Sigmoid colon (tissue), 7 donors: ENCODE measurements around the gene OR8H3. TPM values are rescaled to one million over a fixed set of nuclear protein-coding genes. Genes with fewer than 3 reads are reported as not detected.
"Not testable (repeated sequence)": the region's sequence is repeated elsewhere in the genome, so short reads cannot be mapped to it uniquely, and the experiment has no call there.

Source experiments
- DNase-seq: peaks from one replicate; pipeline ENCODE4 v3.0.0-alpha.2; 2019
- H3K27ac ChIP-seq, 4 donors: fragments of 200-600 bp; sonication (generic); one replicate each; pipeline ENCODE4 v1.5.1; 2016 to 2019; ENCODE audit warnings: mild to moderate bottlenecking in 1 of 4
- H3K27me3 ChIP-seq, 3 donors: fragments of 200-600 bp; sonication (generic); one replicate each; pipeline ENCODE4 v1.5.1; 2019; ENCODE audit warnings: mild to moderate bottlenecking in 1 of 3
- H3K36me3 ChIP-seq, 4 donors: fragments of 200-600 bp; sonication (generic); one replicate each; pipeline ENCODE4 v1.5.1; 2016 to 2019
- H3K4me1 ChIP-seq, 4 donors: fragments of 200-600 bp; sonication (generic); one replicate each; pipeline ENCODE4 v1.5.1; 2017 to 2019
- H3K4me3 ChIP-seq, 4 donors: fragments of 200-600 bp; sonication (generic); one replicate each; pipeline ENCODE4 v1.5.1; 2017 to 2019; ENCODE audit warnings: mild to moderate bottlenecking in 2 of 4, moderate library complexity in 1 of 4
- H3K9me3 ChIP-seq, 4 donors: fragments of 200-600 bp in 3 of 4; sonication (generic) in 3 of 4; one replicate each; pipeline versions ENCODE4 v1.5.1 to v1.6.1; 2013 to 2019
- EP300 ChIP-seq, 4 donors: sonication (generic); formaldehyde crosslinking; IDR thresholded peaks; one replicate each; pipeline ENCODE4 v1.6.1; 2017; ENCODE audit warnings: antibody characterized with exemption in 4 of 4
- POLR2A ChIP-seq, 2 donors: fragments of 450-650 bp; IDR thresholded peaks; one replicate each; pipeline ENCODE4 v1.6.1; 2016; ENCODE audit warnings: antibody characterized with exemption in 2 of 2, mild to moderate bottlenecking in 2 of 2, moderate library complexity in 2 of 2
- POLR2AphosphoS5 ChIP-seq, 4 donors: sonication (generic); formaldehyde crosslinking; IDR thresholded peaks; one replicate each; pipeline ENCODE4 v1.6.1; 2017; ENCODE audit warnings: antibody characterized with exemption in 4 of 4
- WGBS, 2 donors: extraction: QIAGEN DNeasy Blood & Tissue Kit; methylation state at CpG; one replicate each; pipeline ENCODE4 v1.1.7; 2013; 5-methylcytosine and 5-hydroxymethylcytosine counted together
- intact Hi-C: fragments of 100-400 bp; cut with DNase I; formaldehyde crosslinking; loops from one replicate; pipeline ENCODE4 v1.15.1; 2023
- polyA plus RNA-seq, 3 donors: library from polyadenylated mRNA; stranded (reverse); fragments of 200-250 nt; gene quantifications; one replicate each; pipeline ENCODE4 v1.2.3, GENCODE V29; 2013
- total RNA-seq, 4 donors: library from RNA; depleted of rRNA; stranded (reverse); fragments of >200 nt; gene quantifications; one replicate each; pipeline ENCODE4 v1.1.0, GENCODE V29; 2016
- TF ChIP-seq, protein P1 (sequence below), 4 experiments: fragments of 450-650 bp in 3 of 4; fragments of 200-600 bp in 1 of 4; IDR thresholded peaks; one replicate each; pipeline ENCODE4 v1.5.1; 2016 to 2019; ENCODE audit warnings: antibody characterized with exemption in 4 of 4, mild to moderate bottlenecking in 3 of 4, moderate library complexity in 2 of 4
- donor health status: healthy with polysubstance abuse.
- donor health status: Bipolar disorder and iron deficiency.
- donor health status: healthy.

OR8H3 gene
- total and polyA plus RNA-seq, 7 donors = not detected

DNA sequence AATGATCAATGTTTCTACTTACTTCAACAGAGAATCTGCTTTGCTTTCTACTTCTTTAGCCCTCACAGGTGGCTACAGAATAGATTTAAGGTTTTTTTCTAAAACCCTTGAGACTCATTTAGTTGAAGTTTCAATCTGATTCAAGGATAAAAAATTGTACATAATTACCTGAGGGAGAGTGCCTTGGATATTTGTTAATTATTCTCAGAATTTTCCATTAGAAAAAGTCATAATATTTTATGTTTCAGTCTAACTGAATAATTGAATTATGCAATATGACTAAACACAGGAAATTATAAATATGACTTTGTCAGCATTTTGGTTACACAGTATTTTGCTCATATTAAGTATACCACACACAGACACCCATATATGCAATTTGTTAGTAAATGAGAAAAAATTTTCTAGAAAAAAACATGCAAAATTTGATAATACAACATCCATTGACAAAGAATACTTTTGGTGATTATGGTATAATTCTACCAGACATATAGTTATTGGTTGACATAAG, 18.0 kb downstream of the OR8H3 start, which contains the start of gene OR8J3:
Gene OR8J3 (minus strand): TSS at position 51 of the 511 bp plus-strand sequence. CDS start 2,483 bp downstream, outside the sequence.
- H3K27ac ChIP-seq = no peak within 1 kb of the TSS
- no peak for TF ChIP-seq POLR2AphosphoS5 (IDR thresholded peaks at IDR 0.05)
- TF ChIP-seq EP300 (IDR thresholded peaks at IDR 0.05) = no peak
- TF ChIP-seq, protein P1, sequence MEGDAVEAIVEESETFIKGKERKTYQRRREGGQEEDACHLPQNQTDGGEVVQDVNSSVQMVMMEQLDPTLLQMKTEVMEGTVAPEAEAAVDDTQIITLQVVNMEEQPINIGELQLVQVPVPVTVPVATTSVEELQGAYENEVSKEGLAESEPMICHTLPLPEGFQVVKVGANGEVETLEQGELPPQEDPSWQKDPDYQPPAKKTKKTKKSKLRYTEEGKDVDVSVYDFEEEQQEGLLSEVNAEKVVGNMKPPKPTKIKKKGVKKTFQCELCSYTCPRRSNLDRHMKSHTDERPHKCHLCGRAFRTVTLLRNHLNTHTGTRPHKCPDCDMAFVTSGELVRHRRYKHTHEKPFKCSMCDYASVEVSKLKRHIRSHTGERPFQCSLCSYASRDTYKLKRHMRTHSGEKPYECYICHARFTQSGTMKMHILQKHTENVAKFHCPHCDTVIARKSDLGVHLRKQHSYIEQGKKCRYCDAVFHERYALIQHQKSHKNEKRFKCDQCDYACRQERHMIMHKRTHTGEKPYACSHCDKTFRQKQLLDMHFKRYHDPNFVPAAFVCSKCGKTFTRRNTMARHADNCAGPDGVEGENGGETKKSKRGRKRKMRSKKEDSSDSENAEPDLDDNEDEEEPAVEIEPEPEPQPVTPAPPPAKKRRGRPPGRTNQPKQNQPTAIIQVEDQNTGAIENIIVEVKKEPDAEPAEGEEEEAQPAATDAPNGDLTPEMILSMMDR (IDR thresholded peaks at IDR 0.05) = no peak
- TF ChIP-seq POLR2A (IDR thresholded peaks at IDR 0.05) = no peak
- H3K36me3 ChIP-seq = no peaks in the 10 kb centered on the region
- H3K4me1 ChIP-seq = no peaks in the 10 kb centered on the region
- intact Hi-C loops = no loop called here
- no peaks in the 10 kb centered on the region for H3K9me3 ChIP-seq
- H3K4me3 ChIP-seq = no peak within 1 kb of the TSS
- no peaks in the 10 kb centered on the region for H3K27me3 ChIP-seq
- no peak for DNase-seq

DNA sequence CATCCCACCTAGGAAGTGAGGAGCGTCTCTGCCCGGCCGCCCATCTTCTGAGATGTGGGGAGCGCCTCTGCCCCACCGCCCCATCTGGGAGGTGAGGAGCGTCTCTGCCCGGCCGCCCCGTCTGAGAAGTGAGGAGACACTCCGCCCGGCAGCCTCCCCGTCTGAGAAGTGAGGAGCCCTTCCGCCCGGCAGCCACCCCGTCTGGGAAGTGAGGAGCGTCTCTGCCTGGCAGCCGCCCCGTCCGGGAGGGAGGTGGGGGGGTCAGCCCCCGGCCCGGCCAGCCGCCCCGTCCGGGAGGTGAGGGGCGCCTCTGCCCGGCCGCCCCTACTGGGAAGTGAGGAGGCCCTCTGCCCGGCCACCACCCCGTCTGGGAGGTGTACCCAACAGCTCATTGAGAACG, 21.5 kb downstream of the OR8H3 start:
- H3K36me3 ChIP-seq, H3K4me1 ChIP-seq, DNase-seq, H3K27me3 ChIP-seq, H3K9me3 ChIP-seq, intact Hi-C loops, H3K27ac ChIP-seq, H3K4me3 ChIP-seq: not testable (repeated sequence)
- WGBS, 2 donors = 91 to 96% methylated on average over 27 to 30 of the region's 30 CpGs

DNA sequence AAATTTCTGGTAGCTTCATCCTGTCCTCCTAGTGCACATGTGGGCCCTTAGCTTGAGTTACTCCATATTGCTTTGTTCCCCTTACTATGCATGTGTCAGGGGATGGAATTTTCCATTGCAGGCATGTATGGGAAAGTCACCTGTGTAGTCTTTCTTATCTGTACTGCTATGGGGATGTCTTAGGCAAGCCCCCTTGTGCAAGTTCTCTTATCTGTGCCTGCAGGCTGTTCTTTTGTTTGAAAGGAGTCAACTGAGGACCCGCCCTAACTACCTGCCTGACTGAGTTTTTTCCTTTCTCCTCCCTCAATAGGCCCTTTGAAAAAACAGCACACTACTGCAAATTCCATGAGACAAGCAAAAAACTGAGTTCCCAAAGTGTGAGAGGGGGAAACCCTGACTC, 29.2 kb downstream of the OR8H3 start:
- no peaks in the 10 kb centered on the region for H3K9me3 ChIP-seq
- H3K4me3 ChIP-seq = no peak overlapping the region
- H3K27me3 ChIP-seq = no peaks in the 10 kb centered on the region
- no peaks in the 10 kb centered on the region for H3K36me3 ChIP-seq
- H3K4me1 ChIP-seq = no peaks in the 10 kb centered on the region
- TF ChIP-seq, protein P1 (IDR thresholded peaks at IDR 0.05) = no peak
- TF ChIP-seq EP300 (IDR thresholded peaks at IDR 0.05) (no peak), POLR2A (IDR thresholded peaks at IDR 0.05) (no peak), POLR2AphosphoS5 (IDR thresholded peaks at IDR 0.05) (no peak)
- no peak for DNase-seq
- H3K27ac ChIP-seq = no peak overlapping the region
- 76 to 89% methylated on average over 1 of the region's 1 CpG for WGBS, 2 donors
- intact Hi-C loops = no loop called here

DNA sequence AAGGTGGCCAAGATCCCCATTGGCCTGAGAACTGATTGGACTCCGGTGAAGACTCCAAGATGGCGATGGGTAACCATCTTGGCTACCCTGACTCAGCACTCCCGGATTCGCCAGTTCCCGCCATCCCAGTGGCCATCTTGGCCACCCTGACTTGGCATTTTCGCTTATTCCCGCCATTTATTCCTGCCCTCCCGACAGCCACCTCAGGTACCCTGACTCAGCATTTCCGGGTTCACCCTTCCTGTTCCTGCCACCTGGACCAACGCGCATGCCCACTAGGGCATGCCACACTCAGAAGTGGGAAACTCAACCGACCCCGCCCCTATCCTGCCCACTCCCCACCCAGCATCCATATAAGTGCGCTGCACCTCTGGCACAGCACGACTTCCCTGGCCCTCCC, 30.2 kb downstream of the OR8H3 start:
- 94 to 96% methylated on average over 15 of the region's 15 CpGs for WGBS, 2 donors
- no peak for TF ChIP-seq POLR2AphosphoS5 (IDR thresholded peaks at IDR 0.05)
- no peak for TF ChIP-seq EP300 (IDR thresholded peaks at IDR 0.05)
- TF ChIP-seq POLR2A (IDR thresholded peaks at IDR 0.05) = no peak
- TF ChIP-seq, protein P1 (IDR thresholded peaks at IDR 0.05) = no peak
- Histone ChIP-seq H3K36me3 (no peaks in the 10 kb centered on the region), H3K4me1 (no peaks in the 10 kb centered on the region), H3K27ac (no peak overlapping the region), H3K4me3 (no peak overlapping the region), H3K27me3 (no peaks in the 10 kb centered on the region), H3K9me3 (no peaks in the 10 kb centered on the region)
- no peak for DNase-seq
- intact Hi-C loops = no loop called here

DNA sequence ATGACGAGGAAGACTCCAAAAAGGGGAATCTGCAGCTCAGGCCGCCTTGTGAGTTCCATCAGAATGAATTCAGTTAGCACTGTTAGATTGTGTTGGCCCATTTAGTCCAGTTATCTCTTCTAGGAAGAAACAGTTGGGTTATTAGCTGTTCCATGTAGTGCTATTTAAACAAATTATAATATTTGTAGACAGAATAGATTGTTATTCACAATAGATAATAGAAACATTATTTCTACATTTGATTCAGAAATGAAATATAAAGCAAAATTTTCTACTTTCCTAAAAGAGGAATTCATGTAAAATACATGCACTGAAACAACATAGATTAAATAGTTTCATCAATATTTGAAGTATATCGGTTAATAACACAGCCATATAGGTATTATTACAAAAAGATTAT, 38.0 kb downstream of the OR8H3 start, which contains the start of gene OR8K5:
Gene OR8K5 (minus strand): TSS at position 101 of the 400 bp plus-strand sequence. CDS start 0 bp downstream, at position 101.
- no peak for DNase-seq
- WGBS, 2 donors = 86 to 88% methylated on average over 3 of the region's 3 CpGs
- Histone ChIP-seq H3K27me3 (no peaks in the 10 kb centered on the region), H3K4me3 (no peak within 1 kb of the TSS), H3K9me3 (no peaks in the 10 kb centered on the region), H3K36me3 (no peaks in the 10 kb centered on the region), H3K27ac (no peak within 1 kb of the TSS), H3K4me1 (no peaks in the 10 kb centered on the region)
- intact Hi-C loops = no loop called here
- TF ChIP-seq, protein P1 (IDR thresholded peaks at IDR 0.05) = no peak
- TF ChIP-seq POLR2A (IDR thresholded peaks at IDR 0.05) = no peak
- TF ChIP-seq EP300 (IDR thresholded peaks at IDR 0.05) = no peak
- no peak for TF ChIP-seq POLR2AphosphoS5 (IDR thresholded peaks at IDR 0.05)
